Measurements from ENCODE around the gene BSN.

Gene BSN

DNA sequence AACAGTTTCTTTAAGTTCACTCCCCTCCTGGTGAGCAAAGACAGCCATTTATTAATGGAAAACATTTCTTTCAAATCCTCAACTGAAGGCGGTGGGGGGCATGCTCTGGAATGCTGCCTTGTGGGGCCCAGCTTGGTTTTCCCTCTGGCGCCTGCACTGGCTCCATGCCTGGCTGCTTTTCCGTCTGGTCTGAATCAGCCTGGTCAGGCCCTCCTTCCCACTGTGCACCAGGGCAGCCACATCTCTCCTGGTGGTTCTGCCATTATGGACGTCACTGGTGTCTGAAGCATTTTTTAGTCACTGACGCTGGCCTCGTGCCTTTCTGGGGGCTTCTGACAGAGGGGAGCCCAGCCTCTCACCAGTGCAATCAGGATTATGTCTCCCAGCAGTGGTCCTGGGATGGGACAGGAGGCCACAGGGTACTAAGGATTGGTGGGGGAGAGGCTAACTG is 62.2 kb downstream of the BSN start:
- DNase-seq (ENCODE audit: low read depth): no peak
- TF ChIP-seq, protein P1, sequence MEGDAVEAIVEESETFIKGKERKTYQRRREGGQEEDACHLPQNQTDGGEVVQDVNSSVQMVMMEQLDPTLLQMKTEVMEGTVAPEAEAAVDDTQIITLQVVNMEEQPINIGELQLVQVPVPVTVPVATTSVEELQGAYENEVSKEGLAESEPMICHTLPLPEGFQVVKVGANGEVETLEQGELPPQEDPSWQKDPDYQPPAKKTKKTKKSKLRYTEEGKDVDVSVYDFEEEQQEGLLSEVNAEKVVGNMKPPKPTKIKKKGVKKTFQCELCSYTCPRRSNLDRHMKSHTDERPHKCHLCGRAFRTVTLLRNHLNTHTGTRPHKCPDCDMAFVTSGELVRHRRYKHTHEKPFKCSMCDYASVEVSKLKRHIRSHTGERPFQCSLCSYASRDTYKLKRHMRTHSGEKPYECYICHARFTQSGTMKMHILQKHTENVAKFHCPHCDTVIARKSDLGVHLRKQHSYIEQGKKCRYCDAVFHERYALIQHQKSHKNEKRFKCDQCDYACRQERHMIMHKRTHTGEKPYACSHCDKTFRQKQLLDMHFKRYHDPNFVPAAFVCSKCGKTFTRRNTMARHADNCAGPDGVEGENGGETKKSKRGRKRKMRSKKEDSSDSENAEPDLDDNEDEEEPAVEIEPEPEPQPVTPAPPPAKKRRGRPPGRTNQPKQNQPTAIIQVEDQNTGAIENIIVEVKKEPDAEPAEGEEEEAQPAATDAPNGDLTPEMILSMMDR (IDR thresholded peaks at IDR 0.05; ENCODE audit: control insufficient read depth, extremely low read depth, insufficient read depth): no peak
- H3K4me3 ChIP-seq (ENCODE audit: low read depth, low read length): no peak overlapping the region

DNA sequence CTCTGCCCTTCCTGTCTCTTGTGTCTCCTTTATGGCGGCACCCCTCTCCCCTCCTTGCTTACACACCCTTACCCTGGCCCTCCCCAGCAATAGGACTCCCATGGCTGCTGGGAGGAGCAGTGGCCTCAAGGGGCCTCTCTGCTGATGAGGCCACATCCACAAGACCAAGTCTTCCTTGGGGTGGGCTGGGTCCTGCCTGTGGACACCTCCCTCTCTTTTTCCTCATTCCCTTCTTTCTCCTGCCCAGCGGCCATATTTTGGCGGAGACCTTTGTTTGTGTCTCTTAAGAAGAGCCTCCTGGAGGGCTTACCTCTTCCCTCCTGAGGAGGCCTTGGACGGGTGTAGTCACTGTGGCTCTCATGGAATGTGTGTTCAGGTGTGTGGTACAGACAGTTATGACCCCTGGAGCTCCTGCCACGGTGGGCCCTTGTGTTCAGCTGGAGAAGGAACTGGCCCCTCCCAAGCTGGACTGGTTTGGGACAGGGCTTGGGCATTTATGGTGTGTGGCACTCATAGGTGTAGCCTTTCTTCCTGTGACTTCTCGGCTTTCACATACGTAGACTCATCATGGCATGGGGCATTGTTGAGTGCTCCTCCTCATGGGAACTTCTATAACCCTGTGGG is 63.2 kb downstream of the BSN start:
- TF ChIP-seq, protein P1 (IDR thresholded peaks at IDR 0.05; ENCODE audit: control insufficient read depth, extremely low read depth, insufficient read depth): no peak
- DNase-seq (ENCODE audit: low read depth): no peak
- H3K4me3 ChIP-seq (ENCODE audit: low read depth, low read length): no peak overlapping the region

DNA sequence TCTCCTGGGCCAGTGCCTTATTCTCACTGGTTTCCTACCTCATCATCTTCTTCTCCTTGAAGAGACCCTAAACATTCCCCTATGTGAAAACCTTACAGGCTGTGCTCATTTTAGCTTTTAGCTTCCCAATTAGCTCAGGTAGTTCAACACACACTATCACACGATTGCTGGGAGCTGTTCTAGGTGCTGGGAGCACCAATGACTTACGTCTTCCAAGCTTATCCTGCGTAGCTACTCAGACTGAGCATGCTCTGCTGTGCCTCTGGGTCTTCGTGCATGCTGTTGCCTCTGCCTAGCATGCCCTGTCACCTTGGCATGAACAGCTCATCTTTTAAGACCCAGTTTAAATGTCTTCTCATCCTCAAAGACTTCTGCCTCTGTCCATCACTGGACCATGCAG is 64.1 kb downstream of the BSN start:
- TF ChIP-seq, protein P1 (IDR thresholded peaks at IDR 0.05; ENCODE audit: control insufficient read depth, extremely low read depth, insufficient read depth): no peak
- no peak overlapping the region for H3K4me3 ChIP-seq (ENCODE audit: low read depth, low read length)
- DNase-seq (ENCODE audit: low read depth): no peak

- TF ChIP-seq, protein P1 (IDR thresholded peaks at IDR 0.05; ENCODE audit: control insufficient read depth, extremely low read depth, insufficient read depth): no peak
- DNase-seq (ENCODE audit: low read depth): no peak
- no peak overlapping the region for H3K4me3 ChIP-seq (ENCODE audit: low read depth, low read length)
Measured at GRCh38 chr3:49619649-49620048, 65.4 kb downstream of the BSN start.

- DNase-seq (ENCODE audit: low read depth): no peak
- TF ChIP-seq, protein P1 (IDR thresholded peaks at IDR 0.05; ENCODE audit: control insufficient read depth, extremely low read depth, insufficient read depth): no peak
- H3K4me3 ChIP-seq (ENCODE audit: low read depth, low read length): no peak overlapping the region
Measured at GRCh38 chr3:49620728-49621127, 66.5 kb downstream of the BSN start.

GRCh38 chr3:49623071-49623470 is 68.8 kb downstream of the BSN start:
- DNase-seq (ENCODE audit: low read depth): no peak
- TF ChIP-seq, protein P1 (IDR thresholded peaks at IDR 0.05; ENCODE audit: control insufficient read depth, extremely low read depth, insufficient read depth): no peak
- H3K4me3 ChIP-seq (ENCODE audit: low read depth, low read length): no peak overlapping the region

GRCh38 chr3:49625071-49625470 is 70.8 kb downstream of the BSN start:
- no peak overlapping the region for H3K4me3 ChIP-seq (ENCODE audit: low read depth, low read length)
- DNase-seq (ENCODE audit: low read depth): no peak
- TF ChIP-seq, protein P1 (IDR thresholded peaks at IDR 0.05; ENCODE audit: control insufficient read depth, extremely low read depth, insufficient read depth): no peak
